ENCODE results near the gene NOP53. TPM values are rescaled to one million over a fixed set of nuclear protein-coding genes. Genes with fewer than 3 reads are reported as not detected.

The NOP53 gene
- total and polyA plus RNA-seq, 2 experiments from 2014 or later = 167 to 192 TPM

- H3K36me3 Mint-ChIP-seq (ENCODE audit: low read depth) = peaks cover 33% of the 10 kb centered on the region
- H3K4me3 Mint-ChIP-seq = no peak overlapping the region
- no peak for DNase-seq (ENCODE audit: low spot score)
- TF ChIP-seq POLR2AphosphoS5 (IDR thresholded peaks at IDR 0.05; ENCODE audit: low read depth) (no peak), ZNF114 (CRISPR knock-in tag; IDR thresholded peaks at IDR 0.05) (no peak), REST (IDR thresholded peaks at IDR 0.05; ENCODE audit: unreplicated experiment) (no peak), STAT1 (IDR thresholded peaks at IDR 0.05; ENCODE audit: unreplicated experiment) (no peak), JUNB (IDR thresholded peaks at IDR 0.05; ENCODE audit: unreplicated experiment) (no peak), ETS1 (IDR thresholded peaks at IDR 0.05) (no peak), NANOG (IDR thresholded peaks at IDR 0.05; ENCODE audit: borderline replicate concordance) (no peak), EZH2 (IDR thresholded peaks at IDR 0.05; ENCODE audit: low read depth, unreplicated experiment) (no peak), CREB1 (CRISPR knock-in tag; IDR thresholded peaks at IDR 0.05; ENCODE audit: low read depth) (no peak), ZNF331 (CRISPR knock-in tag; IDR thresholded peaks at IDR 0.05; ENCODE audit: low read depth) (no peak)
- Histone ChIP-seq H3K27ac (ENCODE audit: low read depth) (no peak overlapping the region), H3K4me3 (no peak overlapping the region), H3K4me1 (ENCODE audit: insufficient read depth) (no peaks in the 10 kb centered on the region; the same call in 1 of the 2 replicates), H3K27me3 (ENCODE audit: insufficient read depth) (no peaks in the 10 kb centered on the region), H3K79me2 (replicated peaks; ENCODE audit: insufficient read depth) (no peaks in the 10 kb centered on the region), H3K36me3 (ENCODE audit: insufficient read depth) (peaks cover 16% of the 10 kb centered on the region), H3K9me2 (ENCODE audit: insufficient read depth) (no peaks in the 10 kb centered on the region), H4K20me1 (replicated peaks; ENCODE audit: insufficient read depth) (0 out of 2 replicates have a peak, but pooled peaks cover 4% of the 10 kb centered on the region), H2AFZ (no peak overlapping the region), H3K4me2 (no peak overlapping the region), H3F3A (replicated peaks; ENCODE audit: low read depth) (peaks cover 21% of the 10 kb centered on the region)
- peaks cover 8% of the 10 kb centered on the region for H3K4me1 Mint-ChIP-seq
- no peaks in the 10 kb centered on the region; the same call in 2 of the 3 replicates for H3K9me3 Mint-ChIP-seq
- no peak overlapping the region for H3K27ac Mint-ChIP-seq
- ATAC-seq = no peak
- peaks cover 20% of the 10 kb centered on the region for H3K27me3 Mint-ChIP-seq (ENCODE audit: insufficient read depth, low read depth, poor library complexity)
Observed at GRCh38 chr19:47761566-47761965, 16.2 kb downstream of the NOP53 start.

GRCh38 chr19:47762151-47762550, 16.8 kb downstream of the NOP53 start:
- Mint-ChIP-seq H3K4me3 (no peak overlapping the region), H3K4me1 (peaks cover 8% of the 10 kb centered on the region), H3K27ac (no peak overlapping the region), H3K36me3 (ENCODE audit: low read depth) (peaks cover 27% of the 10 kb centered on the region), H3K27me3 (ENCODE audit: insufficient read depth, low read depth, poor library complexity) (peaks cover 17% of the 10 kb centered on the region), H3K9me3 (no peaks in the 10 kb centered on the region; the same call in 2 of the 3 replicates)
- no peak overlapping the region for H3K27ac ChIP-seq (ENCODE audit: low read depth)
- H4K20me1 ChIP-seq (replicated peaks; ENCODE audit: insufficient read depth) = 0 out of 2 replicates have a peak, but pooled peaks cover 4% of the 10 kb centered on the region
- no peaks in the 10 kb centered on the region for H3K27me3 ChIP-seq (ENCODE audit: insufficient read depth)
- H3K36me3 ChIP-seq (ENCODE audit: insufficient read depth) = peaks cover 16% of the 10 kb centered on the region
- no peak for DNase-seq (ENCODE audit: low spot score)
- no peak overlapping the region for H3K4me2 ChIP-seq
- ATAC-seq = no peak
- H3K4me3 ChIP-seq = no peak overlapping the region
- no peaks in the 10 kb centered on the region; the same call in 1 of the 2 replicates for H3K4me1 ChIP-seq (ENCODE audit: insufficient read depth)
- peaks cover 21% of the 10 kb centered on the region for H3F3A ChIP-seq (replicated peaks; ENCODE audit: low read depth)
- H2AFZ ChIP-seq = no peak overlapping the region
- H3K79me2 ChIP-seq (replicated peaks; ENCODE audit: insufficient read depth) = no peaks in the 10 kb centered on the region
- H3K9me2 ChIP-seq (ENCODE audit: insufficient read depth) = no peaks in the 10 kb centered on the region
- TF ChIP-seq ZNF462 (CRISPR knock-in tag; IDR thresholded peaks at IDR 0.05) (no peak), NANOG (IDR thresholded peaks at IDR 0.05; ENCODE audit: borderline replicate concordance) (no peak), POLR2AphosphoS5 (IDR thresholded peaks at IDR 0.05; ENCODE audit: low read depth) (no peak), JUNB (IDR thresholded peaks at IDR 0.05; ENCODE audit: unreplicated experiment) (no peak), ZNF331 (CRISPR knock-in tag; IDR thresholded peaks at IDR 0.05; ENCODE audit: low read depth) (no peak), EZH2 (IDR thresholded peaks at IDR 0.05; ENCODE audit: low read depth, unreplicated experiment) (no peak)
